Ascending aorta (tissue), 2 donors: ENCODE results near the gene EMC8. TPM values are rescaled to one million over a fixed set of nuclear protein-coding genes. Genes with fewer than 3 reads are reported as not detected.

Experiments used
- DNase-seq, 2 donors: peaks; one replicate each; pipeline ENCODE4 v3.0.0-alpha.2; 2019; ENCODE audit warnings: low spot score in 2 of 2
- H3K27ac ChIP-seq, 2 donors: fragments of 200-600 bp; sonication (generic); one replicate each; pipeline ENCODE4 v1.5.1; 2016 to 2017; ENCODE audit warnings: mild to moderate bottlenecking in 1 of 2
- H3K27me3 ChIP-seq: fragments of 200-600 bp; sonication (generic); one replicate; pipeline ENCODE4 v1.5.1; 2017
- H3K36me3 ChIP-seq, 2 donors: fragments of 200-600 bp; sonication (generic); one replicate each; pipeline ENCODE4 v1.5.1; 2016
- H3K4me1 ChIP-seq, 2 donors: fragments of 200-600 bp; sonication (generic); one replicate each; pipeline ENCODE4 v1.5.1; 2016 to 2017; ENCODE audit warnings: mild to moderate bottlenecking in 1 of 2
- H3K4me3 ChIP-seq, 2 donors: fragments of 200-600 bp; sonication (generic); one replicate each; pipeline ENCODE4 v1.5.1; 2016 to 2017; ENCODE audit warnings: mild to moderate bottlenecking in 1 of 2
- H3K9me3 ChIP-seq, 2 donors: fragments of 200-600 bp; sonication (generic); one replicate each; pipeline ENCODE4 v1.5.1; 2016
- CTCF ChIP-seq, 3 experiments: fragments of 200-600 bp in 2 of 3; fragments of 450-650 bp in 1 of 3; sonication (generic) in 2 of 3; IDR thresholded peaks; one replicate each; pipeline ENCODE4 v1.5.1; 2016 to 2019; ENCODE audit warnings: antibody characterized with exemption in 3 of 3, mild to moderate bottlenecking in 1 of 3, moderate library complexity in 1 of 3
- intact Hi-C: fragments of 100-400 bp; cut with DNase I; formaldehyde crosslinking; loops from one replicate; pipeline ENCODE4 v1.15.1; 2023
- total RNA-seq: library from RNA; depleted of rRNA; stranded (reverse); fragments of >200 nt; gene quantifications from one replicate; pipeline ENCODE4 v1.1.0, GENCODE V29; 2016

Gene EMC8
- total RNA-seq, 1 donor from 2014 or later: 11.9 TPM

- no peak overlapping the region for H3K4me3 ChIP-seq
- H3K4me1 ChIP-seq: peaks cover 2 to 3% of the 10 kb centered on the region in 2 donors
- intact Hi-C loops: no loop called here
- no peak for DNase-seq
- H3K36me3 ChIP-seq: peaks cover 28 to 48% of the 10 kb centered on the region in 2 donors
- no peak overlapping the region for H3K27ac ChIP-seq
- H3K27me3 ChIP-seq: no peaks in the 10 kb centered on the region
- no peaks in the 10 kb centered on the region for H3K9me3 ChIP-seq
- no peak for TF ChIP-seq CTCF (IDR thresholded peaks at IDR 0.05)
These were observed 20.5 kb downstream of the EMC8 start for GRCh38 chr16:85778873-85779272.

- Histone ChIP-seq H3K27me3 (no peaks in the 10 kb centered on the region), H3K27ac (no peak overlapping the region), H3K36me3 (peaks cover 28 to 48% of the 10 kb centered on the region in 2 donors), H3K4me3 (no peak overlapping the region), H3K4me1 (peaks cover 2 to 3% of the 10 kb centered on the region in 2 donors), H3K9me3 (no peaks in the 10 kb centered on the region)
- intact Hi-C loops: no loop called here
- no peak for TF ChIP-seq CTCF (IDR thresholded peaks at IDR 0.05)
- DNase-seq: no peak
These were observed 21.6 kb downstream of the EMC8 start for GRCh38 chr16:85777583-85778310.

- no peak for TF ChIP-seq CTCF (IDR thresholded peaks at IDR 0.05)
- Histone ChIP-seq H3K27me3 (no peaks in the 10 kb centered on the region), H3K36me3 (peaks cover 15 to 36% of the 10 kb centered on the region in 2 donors), H3K9me3 (no peaks in the 10 kb centered on the region), H3K4me3 (no peak overlapping the region), H3K27ac (no peak overlapping the region), H3K4me1 (no peaks in the 10 kb centered on the region)
- no peak for DNase-seq
- intact Hi-C loops: no loop called here
These were observed 24.5 kb downstream of the EMC8 start for GRCh38 chr16:85774811-85775210.

- TF ChIP-seq CTCF (IDR thresholded peaks at IDR 0.05): no peak
These were observed 25.2 kb downstream of the EMC8 start for GRCh38 chr16:85774136-85774535.

GRCh38 chr16:85773044-85773443, 26.3 kb downstream of the EMC8 start:
- intact Hi-C loops: no loop called here
- Histone ChIP-seq H3K4me1 (no peaks in the 10 kb centered on the region), H3K9me3 (no peaks in the 10 kb centered on the region), H3K4me3 (no peak overlapping the region), H3K36me3 (peaks cover 1 to 18% of the 10 kb centered on the region in 2 donors), H3K27ac (no peak overlapping the region), H3K27me3 (no peaks in the 10 kb centered on the region)
- no peak for DNase-seq
- TF ChIP-seq CTCF (IDR thresholded peaks at IDR 0.05): no peak

More at GRCh38 chr16:85774136-85774535, 25.2 kb downstream of the EMC8 start:
- DNase-seq: no peak
- intact Hi-C loops: no loop called here
- Histone ChIP-seq H3K4me3 (no peak overlapping the region), H3K36me3 (peaks cover 9 to 29% of the 10 kb centered on the region in 2 donors), H3K9me3 (no peaks in the 10 kb centered on the region), H3K27ac (no peak overlapping the region), H3K4me1 (no peaks in the 10 kb centered on the region), H3K27me3 (no peaks in the 10 kb centered on the region)
